Nephron (organoid): Measurements from ENCODE around the gene MIA3.

Experiments used
- H3K27ac Mint-ChIP-seq, 3 experiments: 2 replicates each; pipeline ENCODE4 v1.8.0; 2020; ENCODE audit warnings: mixed read lengths in 3 of 3, mild to moderate bottlenecking in 2 of 3, moderate library complexity in 1 of 3
- H3K27me3 Mint-ChIP-seq: 2 replicates; pipeline ENCODE4 v1.8.0; 2021; ENCODE audit warnings: low read depth, mild to moderate bottlenecking, moderate library complexity, mixed read lengths
- H3K36me3 Mint-ChIP-seq: 2 replicates; pipeline ENCODE4 v1.8.0; 2020; ENCODE audit warnings: low read depth, mixed read lengths
- H3K4me1 Mint-ChIP-seq: 2 replicates; pipeline ENCODE4 v1.8.0; 2020; ENCODE audit warnings: mixed read lengths
- H3K4me3 Mint-ChIP-seq, 3 experiments: 2 replicates each; pipeline ENCODE4 v1.8.0; 2020; ENCODE audit warnings: mild to moderate bottlenecking in 3 of 3, mixed read lengths in 3 of 3, moderate library complexity in 2 of 3
- H3K9me3 Mint-ChIP-seq: 2 replicates; pipeline ENCODE4 v1.8.0; 2020; ENCODE audit warnings: mixed read lengths
- CTCF ChIP-seq, 3 experiments: fragments of 200-600 bp; sonication (generic); IDR thresholded peaks; one replicate each; pipeline ENCODE4 v1.5.0; 2021; ENCODE audit warnings: antibody characterized with exemption in 3 of 3; ENCODE audit not compliant: unreplicated experiment in 3 of 3

Gene MIA3

GRCh38 chr1:222618001-222618879, at the start of gene MIA3:
TSS of gene MIA3 (plus strand) at chr1:222618097. CDS start at chr1:222618111, 14 bp downstream.
- Mint-ChIP-seq H3K9me3 (peaks cover 3% of the 10 kb centered on the region), H3K4me3 (peak within 1 kb of the TSS; percentile 91 to 94 (median 93)), H3K36me3 (peaks cover 8% of the 10 kb centered on the region), H3K27ac (peak within 1 kb of the TSS; percentile 89 to 97 (median 94)), H3K27me3 (peaks cover 14% of the 10 kb centered on the region), H3K4me1 (peaks cover 33% of the 10 kb centered on the region)
- TF ChIP-seq CTCF (IDR thresholded peaks at IDR 0.05; ENCODE audit: unreplicated experiment in 3 of 3): no peak

GRCh38 chr1:222570837-222571236, 47.1 kb upstream of the MIA3 start:
- no peak overlapping the region for H3K27ac Mint-ChIP-seq
- no peak for TF ChIP-seq CTCF (IDR thresholded peaks at IDR 0.05; ENCODE audit: unreplicated experiment in 3 of 3)
- no peak overlapping the region for H3K4me3 Mint-ChIP-seq
- H3K9me3 Mint-ChIP-seq: peaks cover 11% of the 10 kb centered on the region
- H3K36me3 Mint-ChIP-seq: peaks cover 80% of the 10 kb centered on the region
- no peaks in the 10 kb centered on the region for H3K4me1 Mint-ChIP-seq
- no peaks in the 10 kb centered on the region for H3K27me3 Mint-ChIP-seq

GRCh38 chr1:222579316-222579715, 38.6 kb upstream of the MIA3 start:
- Mint-ChIP-seq H3K36me3 (peaks cover 75% of the 10 kb centered on the region), H3K27ac (no peak overlapping the region), H3K27me3 (no peaks in the 10 kb centered on the region), H3K4me1 (no peaks in the 10 kb centered on the region), H3K9me3 (no peaks in the 10 kb centered on the region), H3K4me3 (no peak overlapping the region)
- no peak for TF ChIP-seq CTCF (IDR thresholded peaks at IDR 0.05; ENCODE audit: unreplicated experiment in 3 of 3)

- Mint-ChIP-seq H3K27ac (no peak overlapping the region), H3K9me3 (no peaks in the 10 kb centered on the region), H3K36me3 (peaks cover 69% of the 10 kb centered on the region), H3K4me1 (peaks cover 6% of the 10 kb centered on the region), H3K27me3 (no peaks in the 10 kb centered on the region), H3K4me3 (no peak overlapping the region)
- TF ChIP-seq CTCF (IDR thresholded peaks at IDR 0.05; ENCODE audit: unreplicated experiment in 3 of 3): no peak
Measured at GRCh38 chr1:222582099-222582774, 35.7 kb upstream of the MIA3 start.

- Mint-ChIP-seq H3K9me3 (no peaks in the 10 kb centered on the region), H3K36me3 (peaks cover 71% of the 10 kb centered on the region), H3K4me3 (no peak overlapping the region), H3K27me3 (no peaks in the 10 kb centered on the region), H3K4me1 (peaks cover 9% of the 10 kb centered on the region), H3K27ac (no peak overlapping the region)
- TF ChIP-seq CTCF (IDR thresholded peaks at IDR 0.05; ENCODE audit: unreplicated experiment in 3 of 3): no peak
Measured at GRCh38 chr1:222583079-222583478, 34.8 kb upstream of the MIA3 start.
